H54 (cell line): ENCODE results near the gene C8G.

Source experiments
- DNase-seq: peaks from one replicate; pipeline ENCODE4 v3.0.0; 2011; ENCODE audit warnings: low spot score, mixed read lengths; ENCODE audit not compliant: insufficient read length
- FAIRE-seq: peaks from 3 replicates; lab custom pipeline; 2011; peaks lifted over from hg19 to GRCh38; lab: Jason Lieb, UNC
- POLR2A ChIP-seq: IDR thresholded peaks from 2 replicates; pipeline ENCODE4 v1.6.1; 2011; ENCODE audit warnings: low read depth, mild to moderate bottlenecking, low read length

The C8G gene

DNA sequence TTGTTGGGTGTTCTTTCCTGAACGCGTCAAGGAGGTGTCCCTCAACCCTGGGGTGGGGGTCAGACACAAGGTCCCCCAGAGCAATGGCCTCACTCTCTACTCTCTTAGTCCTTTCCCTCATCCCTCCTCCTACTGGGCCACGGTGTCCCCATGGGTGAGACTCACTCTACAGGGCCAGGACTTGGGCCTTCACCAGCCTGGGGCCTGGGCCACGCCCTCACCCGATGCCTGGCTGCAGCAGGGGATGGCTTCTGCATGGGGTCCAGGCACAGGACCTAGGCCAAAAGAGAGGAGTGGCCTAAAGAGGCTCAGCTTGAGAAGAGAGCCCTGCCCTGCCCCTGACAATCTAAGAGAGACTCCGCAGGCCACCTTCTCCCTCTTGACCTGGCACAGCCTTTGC lies 12.9 kb downstream of the C8G start:
- DNase-seq (no peak), FAIRE-seq (no peak)
- TF ChIP-seq POLR2A = no peak

DNA sequence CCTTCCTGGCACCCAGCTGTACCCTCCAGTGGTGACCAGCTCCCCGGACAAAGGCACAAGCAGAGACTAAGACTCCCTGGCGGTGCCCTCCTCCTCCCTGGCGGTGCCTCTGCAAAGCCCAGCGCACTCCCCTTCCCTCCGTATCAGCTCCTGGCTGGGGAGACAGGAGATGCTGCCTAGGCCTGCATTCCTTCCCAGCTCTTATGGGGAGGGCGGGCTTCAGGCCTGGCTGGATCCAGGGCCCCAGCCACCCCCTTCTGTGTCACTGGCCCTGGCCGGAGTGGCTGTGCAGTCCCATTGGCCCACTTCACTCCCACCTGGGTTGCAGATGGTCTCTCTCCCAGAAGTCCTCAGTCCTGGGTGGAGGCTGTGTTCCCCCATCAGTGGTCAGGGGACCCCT lies 13.4 kb downstream of the C8G start:
- FAIRE-seq (no peak), DNase-seq (no peak)

GRCh38 chr9:136958898-136959850 lies 14.1 kb downstream of the C8G start:
- no peak for FAIRE-seq
- no peak for DNase-seq
- TF ChIP-seq POLR2A = no peak

More for the DNA sequence above, 13.4 kb downstream of the C8G start:
- no peak for TF ChIP-seq POLR2A

DNA sequence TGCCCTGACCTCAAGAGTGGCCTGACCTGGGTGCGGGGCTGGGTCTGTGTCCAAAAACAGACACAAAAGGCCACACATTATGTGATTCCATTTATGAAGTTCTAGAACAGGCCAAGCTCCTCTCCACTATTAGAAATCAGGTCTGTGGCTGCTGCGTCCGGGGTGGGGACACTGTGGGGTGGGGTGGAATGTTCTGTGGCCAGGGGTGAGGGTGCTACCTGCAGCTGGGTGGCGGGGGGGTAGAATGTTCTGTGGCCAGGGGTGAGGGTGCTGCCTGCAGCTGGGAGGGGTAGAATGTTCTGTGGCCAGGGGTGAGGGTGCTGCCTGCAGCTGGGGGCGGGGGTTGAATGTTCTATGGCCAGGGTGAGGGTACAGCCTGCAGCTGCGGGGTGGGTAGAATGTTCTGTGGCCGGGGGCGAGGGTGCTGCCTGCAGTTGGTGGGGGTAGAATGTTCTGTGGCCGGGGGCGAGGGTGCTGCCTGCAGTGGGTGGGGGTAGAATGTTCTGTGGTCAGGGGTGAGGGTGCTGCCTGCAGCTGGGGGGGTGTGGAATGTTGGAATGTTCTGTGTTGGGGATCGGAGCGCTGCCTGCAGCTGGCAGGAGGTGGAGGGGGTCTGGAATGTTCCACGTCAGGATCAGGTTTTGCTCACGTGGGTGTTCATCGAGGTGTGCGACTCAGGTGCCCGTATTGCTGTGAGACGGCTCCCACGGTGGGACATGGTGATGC lies 15.3 kb downstream of the C8G start:
- TF ChIP-seq POLR2A = no peak
- DNase-seq = no peak
- no peak for FAIRE-seq

DNA sequence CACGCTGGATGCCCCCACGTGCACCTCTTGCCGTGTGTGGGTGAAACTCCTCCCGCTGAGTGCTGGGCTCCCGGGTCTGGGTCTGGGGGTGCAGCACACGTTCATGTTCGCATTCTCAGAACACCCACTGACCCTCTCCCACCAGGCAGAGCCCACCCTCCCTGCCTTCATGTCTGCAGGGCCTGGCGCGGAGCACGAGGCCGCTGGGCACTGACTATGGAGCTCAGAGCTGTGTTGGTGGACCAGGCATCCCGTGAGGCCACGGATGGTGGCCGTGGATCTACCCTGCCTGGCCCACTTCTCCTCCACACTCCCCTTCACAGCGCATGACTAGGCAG lies 15.9 kb downstream of the C8G start:
- TF ChIP-seq POLR2A = no peak
- DNase-seq (no peak), FAIRE-seq (no peak)

GRCh38 chr9:136961279-136962065 lies 16.4 kb downstream of the C8G start:
- DNase-seq (no peak), FAIRE-seq (no peak)
- no peak for TF ChIP-seq POLR2A

GRCh38 chr9:136962163-136962562 lies 17.1 kb downstream of the C8G start:
- DNase-seq = no peak
- no peak for TF ChIP-seq POLR2A
- no peak for FAIRE-seq

DNA sequence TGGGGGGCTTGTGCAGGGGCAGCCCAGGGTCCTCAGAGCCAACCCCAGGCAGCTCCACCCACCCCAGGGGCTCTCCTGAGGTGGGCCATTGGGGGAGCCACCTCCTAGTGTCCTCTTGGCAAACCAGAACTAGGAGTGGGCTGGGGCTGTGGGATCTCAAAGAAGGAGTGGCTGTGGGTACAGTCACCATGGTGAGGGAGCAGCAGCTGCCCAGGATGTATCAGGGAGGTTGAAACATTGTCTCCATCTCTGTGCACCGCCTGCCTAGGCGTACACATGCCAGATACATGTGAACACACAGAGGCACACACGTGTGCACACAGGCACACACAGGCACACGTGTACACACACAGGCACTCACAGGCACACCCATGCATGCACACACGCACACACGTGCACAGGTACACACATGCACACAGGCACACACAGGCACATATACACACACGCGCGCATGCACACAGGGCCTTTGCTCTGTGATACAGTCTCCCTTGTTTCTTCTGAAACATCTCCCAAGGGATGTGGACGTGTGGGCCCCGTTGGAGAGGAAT lies 17.7 kb downstream of the C8G start:
- no peak for FAIRE-seq
- no peak for TF ChIP-seq POLR2A
- DNase-seq = no peak

DNA sequence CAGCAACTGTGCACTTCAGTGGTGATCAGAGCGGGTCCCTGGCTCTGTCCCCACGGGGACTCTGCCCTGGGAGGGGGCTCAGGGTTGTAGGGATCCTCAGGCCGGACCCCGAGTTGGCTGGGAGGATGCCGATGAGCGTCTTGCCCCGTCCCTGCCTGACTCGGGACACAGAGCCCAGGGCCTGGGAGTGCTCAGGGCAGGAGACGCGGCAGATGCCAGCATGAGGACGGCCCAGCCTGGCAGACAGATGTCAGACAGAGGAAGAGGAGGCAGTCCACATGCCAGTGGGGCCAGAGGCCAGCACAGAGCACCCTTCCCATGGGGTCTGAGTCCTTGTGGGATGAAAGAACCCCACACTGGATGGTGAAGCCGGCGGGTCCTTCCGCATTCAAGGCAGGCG lies 18.3 kb downstream of the C8G start:
- no peak for DNase-seq
- FAIRE-seq = no peak
- no peak for TF ChIP-seq POLR2A

GRCh38 chr9:136963751-136964150 lies 18.7 kb downstream of the C8G start:
- DNase-seq = no peak
- FAIRE-seq = no peak
- TF ChIP-seq POLR2A = no peak

DNA sequence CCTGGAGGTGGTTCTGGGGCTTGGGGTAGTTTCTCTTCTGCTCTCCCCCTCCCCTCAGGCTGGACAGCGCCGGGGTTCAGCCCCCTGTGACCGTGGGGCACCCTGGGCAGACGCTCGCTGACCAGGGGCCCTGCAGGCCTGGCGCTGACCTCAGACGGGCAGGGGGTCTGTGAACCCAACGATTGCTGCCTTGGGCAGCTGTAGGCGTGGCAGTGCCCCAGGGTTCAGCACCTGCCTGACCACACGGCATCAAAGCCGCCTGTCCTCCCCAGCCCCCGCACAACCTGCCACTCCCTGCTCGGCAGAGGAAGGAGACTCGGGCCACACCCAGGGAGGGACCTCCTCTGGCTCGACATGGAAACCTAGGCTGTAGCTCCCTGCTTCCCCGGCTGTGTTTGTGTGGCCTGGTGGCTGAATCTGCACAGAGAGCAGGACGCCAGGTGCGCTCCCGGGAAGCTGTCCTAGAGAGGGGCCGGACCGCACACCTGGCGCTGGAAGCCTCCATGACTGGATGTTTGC lies 19.2 kb downstream of the C8G start:
- TF ChIP-seq POLR2A = no peak
- no peak for DNase-seq
- no peak for FAIRE-seq

GRCh38 chr9:136964833-136965422 lies 19.9 kb downstream of the C8G start:
- DNase-seq (no peak), FAIRE-seq (no peak)
- no peak for TF ChIP-seq POLR2A
